GM23338 (cell line): Measurements from ENCODE around the gene DYRK1A. TPM values are rescaled to one million over a fixed set of nuclear protein-coding genes. Genes with fewer than 3 reads are reported as not detected.

Experiments used
- ATAC-seq: fragments of 200-7000 bp; cut with Tn5 transposase; 3 replicates; pipeline ENCODE4 v1.9.1; 2020
- DNase-seq: peaks from one replicate; pipeline ENCODE4 v3.0.0-alpha.2; 2015; ENCODE audit warnings: low spot score
- H2AFZ ChIP-seq: fragments of 200-600 bp; sonication (generic); 2 replicates; pipeline ENCODE4 v1.8.0; 2016; ENCODE audit warnings: antibody characterized with exemption, mild to moderate bottlenecking, moderate library complexity
- H3F3A ChIP-seq: fragments of 200-600 bp; sonication (generic); replicated peaks from 2 replicates; pipeline ENCODE4 v1.8.0; 2017; ENCODE audit warnings: antibody characterized with exemption, mixed run types, low read depth
- H3K27ac ChIP-seq: fragments of 200-600 bp; sonication (generic); 2 replicates; pipeline ENCODE4 v1.6.1; 2016; ENCODE audit warnings: low read depth
- H3K27me3 ChIP-seq: fragments of 200-600 bp; sonication (generic); 2 replicates; pipeline ENCODE4 v1.8.0; 2016; ENCODE audit warnings: mild to moderate bottlenecking, mixed run types, moderate library complexity; ENCODE audit not compliant: insufficient read depth
- H3K36me3 ChIP-seq: fragments of 200-600 bp; sonication (generic); 2 replicates; pipeline ENCODE4 v1.8.0; 2016; ENCODE audit warnings: mild to moderate bottlenecking; ENCODE audit not compliant: insufficient read depth
- H3K4me1 ChIP-seq: fragments of 200-600 bp; sonication (generic); 2 replicates; pipeline ENCODE4 v1.8.0; 2016; ENCODE audit warnings: mild to moderate bottlenecking, moderate library complexity; ENCODE audit not compliant: insufficient read depth
- H3K4me2 ChIP-seq: fragments of 200-600 bp; sonication (generic); 2 replicates; pipeline ENCODE4 v1.7.1; 2017; ENCODE audit warnings: mixed run types
- H3K4me3 ChIP-seq: fragments of 200-600 bp; sonication (generic); 2 replicates; pipeline ENCODE4 v1.6.1; 2016; ENCODE audit warnings: mixed run types
- H3K79me2 ChIP-seq: fragments of 200-600 bp; sonication (generic); replicated peaks from 2 replicates; pipeline ENCODE4 v1.8.0; 2017; ENCODE audit warnings: mild to moderate bottlenecking; ENCODE audit not compliant: insufficient read depth
- H3K9me2 ChIP-seq: fragments of 200-600 bp; sonication (generic); 2 replicates; pipeline ENCODE4 v1.8.0; 2017; ENCODE audit not compliant: insufficient read depth
- H4K20me1 ChIP-seq: fragments of 200-600 bp; sonication (generic); replicated peaks from 2 replicates; pipeline ENCODE4 v1.8.0; 2017; ENCODE audit warnings: mild to moderate bottlenecking; ENCODE audit not compliant: insufficient read depth
- H3K27ac Mint-ChIP-seq: 2 replicates; pipeline ENCODE4 v1.8.0; 2020; ENCODE audit warnings: inconsistent platforms, mild to moderate bottlenecking, moderate library complexity, mixed read lengths
- H3K27me3 Mint-ChIP-seq: 3 replicates; pipeline ENCODE4 v1.8.0; 2022; ENCODE audit warnings: low read depth, mild to moderate bottlenecking, moderate library complexity, mixed read lengths, inconsistent platforms; ENCODE audit not compliant: insufficient read depth, poor library complexity
- H3K36me3 Mint-ChIP-seq: 3 replicates; pipeline ENCODE4 v1.8.0; 2021; ENCODE audit warnings: low read depth, mild to moderate bottlenecking, inconsistent platforms, moderate library complexity, mixed read lengths
- H3K4me1 Mint-ChIP-seq: 3 replicates; pipeline ENCODE4 v1.8.0; 2020; ENCODE audit warnings: mild to moderate bottlenecking, inconsistent platforms, mixed read lengths
- H3K4me3 Mint-ChIP-seq: 3 replicates; pipeline ENCODE4 v1.8.0; 2021; ENCODE audit warnings: moderate library complexity, mild to moderate bottlenecking, inconsistent platforms, mixed read lengths
- H3K9me3 Mint-ChIP-seq: 3 replicates; pipeline ENCODE4 v1.8.0; 2020; ENCODE audit warnings: moderate library complexity, mild to moderate bottlenecking, inconsistent platforms, mixed read lengths
- CREB1 ChIP-seq: fragments of 250-450 bp; sonication (Bioruptor Pico); IDR thresholded peaks from 2 replicates; pipeline ENCODE4 v1.5.0; 2020; ENCODE audit warnings: low read depth, mild to moderate bottlenecking, moderate library complexity
- CTCF ChIP-seq, 2 experiments: fragments of 200-600 bp in 1 of 2; sonication (generic) in 1 of 2; conservative IDR thresholded peaks; 2 replicates each; pipeline versions ENCODE4 v1.5.1 to v1.6.1; 2016 to 2017; ENCODE audit warnings: antibody characterized with exemption in 2 of 2, low read depth in 2 of 2, mild to moderate bottlenecking in 2 of 2, moderate library complexity in 1 of 2
- EZH2 ChIP-seq: fragments of 200-600 bp; sonication (generic); IDR thresholded peaks from one replicate; pipeline ENCODE4 v1.8.0; 2017; ENCODE audit warnings: antibody characterized with exemption, mild to moderate bottlenecking, low read depth; ENCODE audit not compliant: unreplicated experiment
- JUNB ChIP-seq: IDR thresholded peaks from one replicate; pipeline ENCODE4 v1.6.1; 2016; ENCODE audit warnings: antibody characterized with exemption; ENCODE audit not compliant: unreplicated experiment
- NANOG ChIP-seq: IDR thresholded peaks from 2 replicates; pipeline ENCODE4 v1.6.1; 2016; ENCODE audit warnings: antibody characterized with exemption, borderline replicate concordance
- POLR2AphosphoS5 ChIP-seq: IDR thresholded peaks from 2 replicates; pipeline ENCODE4 v1.6.1; 2016; ENCODE audit warnings: antibody characterized with exemption, low read depth
- REST ChIP-seq: IDR thresholded peaks from one replicate; pipeline ENCODE4 v1.6.1; 2018; ENCODE audit warnings: antibody characterized with exemption; ENCODE audit not compliant: unreplicated experiment
- STAT1 ChIP-seq: IDR thresholded peaks from one replicate; pipeline ENCODE4 v1.6.1; 2016; ENCODE audit warnings: antibody characterized with exemption; ENCODE audit not compliant: unreplicated experiment
- ZNF331 ChIP-seq: fragments of 250-450 bp; sonication (Bioruptor Pico); IDR thresholded peaks from 2 replicates; pipeline ENCODE4 v1.5.0; 2020; ENCODE audit warnings: low read depth, mild to moderate bottlenecking, moderate library complexity
- polyA plus RNA-seq: library from polyadenylated mRNA; unstranded; fragments of >200 nt; fragmentation: Nextera tagmentation; extraction: Ambion mirVana; gene quantifications from 2 replicates; pipeline ENCODE4 v1.2.1, GENCODE V29; 2016
- total RNA-seq: library from RNA; depleted of rRNA; stranded (reverse); fragments of >200 nt; shearing (Covaris generic); gene quantifications from 2 replicates; pipeline ENCODE4 v1.2.3, GENCODE V29; 2014
- TF ChIP-seq, protein P1 (sequence below): IDR thresholded peaks from 2 replicates; pipeline ENCODE4 v1.6.1; 2016; ENCODE audit warnings: antibody characterized with exemption
- TF ChIP-seq, protein P2 (sequence below): fragments of 250-450 bp; sonication (Bioruptor Pico); IDR thresholded peaks from 2 replicates; pipeline ENCODE4 v1.5.0; 2020; ENCODE audit warnings: mild to moderate bottlenecking, moderate library complexity

Gene DYRK1A
- total and polyA plus RNA-seq, 2 experiments from 2014 or later, result 10.3 to 84.7 TPM

DNA sequence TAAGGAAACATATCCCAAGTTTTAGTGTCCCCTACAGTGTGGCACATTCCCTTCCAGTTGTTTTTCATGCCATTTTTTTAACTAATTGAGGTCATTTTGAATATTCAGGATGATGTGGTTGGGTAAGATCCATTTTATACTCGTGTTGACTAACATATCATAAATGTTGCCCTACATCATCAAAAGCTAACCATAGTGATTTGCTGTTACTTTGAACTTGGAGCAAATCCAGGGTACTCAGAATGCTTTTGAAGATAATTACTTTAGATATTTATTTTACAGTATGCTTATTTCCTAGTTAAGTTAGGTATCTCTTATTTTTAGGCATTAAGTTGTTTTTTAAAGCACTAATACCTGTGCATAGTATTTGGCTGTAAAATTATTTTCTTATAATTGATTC is 57.8 kb downstream of the DYRK1A start (continued):
- TF ChIP-seq REST (no peak), JUNB (no peak), CTCF (conservative IDR thresholded peaks at IDR 0.05; ENCODE audit: low read depth in 2 of 2) (no peak), POLR2AphosphoS5 (no peak), ZNF331 (CRISPR knock-in tag) (no peak), EZH2 (no peak)
- TF ChIP-seq, protein P1, sequence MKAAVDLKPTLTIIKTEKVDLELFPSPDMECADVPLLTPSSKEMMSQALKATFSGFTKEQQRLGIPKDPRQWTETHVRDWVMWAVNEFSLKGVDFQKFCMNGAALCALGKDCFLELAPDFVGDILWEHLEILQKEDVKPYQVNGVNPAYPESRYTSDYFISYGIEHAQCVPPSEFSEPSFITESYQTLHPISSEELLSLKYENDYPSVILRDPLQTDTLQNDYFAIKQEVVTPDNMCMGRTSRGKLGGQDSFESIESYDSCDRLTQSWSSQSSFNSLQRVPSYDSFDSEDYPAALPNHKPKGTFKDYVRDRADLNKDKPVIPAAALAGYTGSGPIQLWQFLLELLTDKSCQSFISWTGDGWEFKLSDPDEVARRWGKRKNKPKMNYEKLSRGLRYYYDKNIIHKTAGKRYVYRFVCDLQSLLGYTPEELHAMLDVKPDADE, result no peak

DNA sequence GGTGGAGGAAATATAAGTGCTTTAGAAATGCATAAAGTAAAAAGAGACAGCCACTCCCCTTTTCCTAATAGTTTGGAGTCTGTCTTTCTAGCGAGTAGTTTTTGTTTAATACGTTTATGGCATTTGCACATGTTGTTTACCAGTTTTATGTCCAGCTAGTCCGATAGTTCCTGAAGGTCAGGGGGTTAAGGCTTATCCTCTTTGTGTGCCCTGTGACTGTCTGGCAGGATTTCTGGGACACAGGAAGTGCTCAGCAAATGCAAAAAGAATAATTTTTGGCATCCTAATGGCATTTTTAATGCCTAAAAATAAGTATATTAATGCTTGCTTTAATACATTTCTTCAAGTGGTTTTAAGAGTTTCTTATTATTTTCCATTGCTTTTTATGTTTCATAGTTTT is 58.4 kb downstream of the DYRK1A start:
- Histone ChIP-seq H3K4me2 (no peak overlapping the region), H3K9me2 (no peaks in the 10 kb centered on the region), H3K36me3 (no peaks in the 10 kb centered on the region), H3K79me2 (peaks cover 98% of the 10 kb centered on the region), H3F3A (no peaks in the 10 kb centered on the region), H4K20me1 (peaks cover 27% of the 10 kb centered on the region), H3K4me1 (peaks cover 34% of the 10 kb centered on the region), H3K27me3 (no peaks in the 10 kb centered on the region), H3K27ac (no peak overlapping the region), H3K4me3 (no peak overlapping the region), H2AFZ (no peak overlapping the region)
- Mint-ChIP-seq H3K36me3 (peaks cover 42% of the 10 kb centered on the region), H3K27me3 (peaks cover 2% of the 10 kb centered on the region), H3K9me3 (peaks cover 9% of the 10 kb centered on the region), H3K27ac (no peak overlapping the region), H3K4me3 (no peak overlapping the region), H3K4me1 (peaks cover 45% of the 10 kb centered on the region)
- ATAC-seq (no peak), DNase-seq (no peak)
- TF ChIP-seq NANOG, result no peak
- no peak for TF ChIP-seq STAT1
- TF ChIP-seq POLR2AphosphoS5, result no peak
- TF ChIP-seq CREB1, result no peak
- TF ChIP-seq, protein P2, sequence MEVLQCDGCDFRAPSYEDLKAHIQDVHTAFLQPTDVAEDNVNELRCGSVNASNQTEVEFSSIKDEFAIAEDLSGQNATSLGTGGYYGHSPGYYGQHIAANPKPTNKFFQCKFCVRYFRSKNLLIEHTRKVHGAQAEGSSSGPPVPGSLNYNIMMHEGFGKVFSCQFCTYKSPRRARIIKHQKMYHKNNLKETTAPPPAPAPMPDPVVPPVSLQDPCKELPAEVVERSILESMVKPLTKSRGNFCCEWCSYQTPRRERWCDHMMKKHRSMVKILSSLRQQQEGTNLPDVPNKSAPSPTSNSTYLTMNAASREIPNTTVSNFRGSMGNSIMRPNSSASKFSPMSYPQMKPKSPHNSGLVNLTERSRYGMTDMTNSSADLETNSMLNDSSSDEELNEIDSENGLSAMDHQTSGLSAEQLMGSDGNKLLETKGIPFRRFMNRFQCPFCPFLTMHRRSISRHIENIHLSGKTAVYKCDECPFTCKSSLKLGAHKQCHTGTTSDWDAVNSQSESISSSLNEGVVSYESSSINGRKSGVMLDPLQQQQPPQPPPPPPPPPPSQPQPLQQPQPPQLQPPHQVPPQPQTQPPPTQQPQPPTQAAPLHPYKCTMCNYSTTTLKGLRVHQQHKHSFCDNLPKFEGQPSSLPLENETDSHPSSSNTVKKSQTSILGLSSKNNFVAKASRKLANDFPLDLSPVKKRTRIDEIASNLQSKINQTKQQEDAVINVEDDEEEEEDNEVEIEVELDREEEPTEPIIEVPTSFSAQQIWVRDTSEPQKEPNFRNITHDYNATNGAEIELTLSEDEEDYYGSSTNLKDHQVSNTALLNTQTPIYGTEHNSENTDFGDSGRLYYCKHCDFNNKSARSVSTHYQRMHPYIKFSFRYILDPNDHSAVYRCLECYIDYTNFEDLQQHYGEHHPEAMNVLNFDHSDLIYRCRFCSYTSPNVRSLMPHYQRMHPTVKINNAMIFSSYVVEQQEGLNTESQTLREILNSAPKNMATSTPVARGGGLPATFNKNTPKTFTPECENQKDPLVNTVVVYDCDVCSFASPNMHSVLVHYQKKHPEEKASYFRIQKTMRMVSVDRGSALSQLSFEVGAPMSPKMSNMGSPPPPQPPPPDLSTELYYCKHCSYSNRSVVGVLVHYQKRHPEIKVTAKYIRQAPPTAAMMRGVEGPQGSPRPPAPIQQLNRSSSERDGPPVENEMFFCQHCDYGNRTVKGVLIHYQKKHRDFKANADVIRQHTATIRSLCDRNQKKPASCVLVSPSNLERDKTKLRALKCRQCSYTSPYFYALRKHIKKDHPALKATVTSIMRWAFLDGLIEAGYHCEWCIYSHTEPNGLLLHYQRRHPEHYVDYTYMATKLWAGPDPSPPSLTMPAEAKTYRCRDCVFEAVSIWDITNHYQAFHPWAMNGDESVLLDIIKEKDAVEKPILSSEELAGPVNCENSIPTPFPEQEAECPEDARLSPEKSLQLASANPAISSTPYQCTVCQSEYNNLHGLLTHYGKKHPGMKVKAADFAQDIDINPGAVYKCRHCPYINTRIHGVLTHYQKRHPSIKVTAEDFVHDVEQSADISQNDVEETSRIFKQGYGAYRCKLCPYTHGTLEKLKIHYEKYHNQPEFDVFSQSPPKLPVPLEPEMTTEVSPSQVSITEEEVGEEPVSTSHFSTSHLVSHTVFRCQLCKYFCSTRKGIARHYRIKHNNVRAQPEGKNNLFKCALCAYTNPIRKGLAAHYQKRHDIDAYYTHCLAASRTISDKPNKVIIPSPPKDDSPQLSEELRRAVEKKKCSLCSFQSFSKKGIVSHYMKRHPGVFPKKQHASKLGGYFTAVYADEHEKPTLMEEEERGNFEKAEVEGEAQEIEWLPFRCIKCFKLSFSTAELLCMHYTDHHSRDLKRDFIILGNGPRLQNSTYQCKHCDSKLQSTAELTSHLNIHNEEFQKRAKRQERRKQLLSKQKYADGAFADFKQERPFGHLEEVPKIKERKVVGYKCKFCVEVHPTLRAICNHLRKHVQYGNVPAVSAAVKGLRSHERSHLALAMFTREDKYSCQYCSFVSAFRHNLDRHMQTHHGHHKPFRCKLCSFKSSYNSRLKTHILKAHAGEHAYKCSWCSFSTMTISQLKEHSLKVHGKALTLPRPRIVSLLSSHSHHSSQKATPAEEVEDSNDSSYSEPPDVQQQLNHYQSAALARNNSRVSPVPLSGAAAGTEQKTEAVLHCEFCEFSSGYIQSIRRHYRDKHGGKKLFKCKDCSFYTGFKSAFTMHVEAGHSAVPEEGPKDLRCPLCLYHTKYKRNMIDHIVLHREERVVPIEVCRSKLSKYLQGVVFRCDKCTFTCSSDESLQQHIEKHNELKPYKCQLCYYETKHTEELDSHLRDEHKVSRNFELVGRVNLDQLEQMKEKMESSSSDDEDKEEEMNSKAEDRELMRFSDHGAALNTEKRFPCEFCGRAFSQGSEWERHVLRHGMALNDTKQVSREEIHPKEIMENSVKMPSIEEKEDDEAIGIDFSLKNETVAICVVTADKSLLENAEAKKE (CRISPR knock-in tag), result no peak
